GM19240 (cell line): ENCODE data around the gene GRM8.

ENCODE experiments used
- DNase-seq: peaks from one replicate; pipeline ENCODE4 v3.0.0; 2011; ENCODE audit warnings: low spot score; ENCODE audit not compliant: insufficient read length

The GRM8 gene

DNA sequence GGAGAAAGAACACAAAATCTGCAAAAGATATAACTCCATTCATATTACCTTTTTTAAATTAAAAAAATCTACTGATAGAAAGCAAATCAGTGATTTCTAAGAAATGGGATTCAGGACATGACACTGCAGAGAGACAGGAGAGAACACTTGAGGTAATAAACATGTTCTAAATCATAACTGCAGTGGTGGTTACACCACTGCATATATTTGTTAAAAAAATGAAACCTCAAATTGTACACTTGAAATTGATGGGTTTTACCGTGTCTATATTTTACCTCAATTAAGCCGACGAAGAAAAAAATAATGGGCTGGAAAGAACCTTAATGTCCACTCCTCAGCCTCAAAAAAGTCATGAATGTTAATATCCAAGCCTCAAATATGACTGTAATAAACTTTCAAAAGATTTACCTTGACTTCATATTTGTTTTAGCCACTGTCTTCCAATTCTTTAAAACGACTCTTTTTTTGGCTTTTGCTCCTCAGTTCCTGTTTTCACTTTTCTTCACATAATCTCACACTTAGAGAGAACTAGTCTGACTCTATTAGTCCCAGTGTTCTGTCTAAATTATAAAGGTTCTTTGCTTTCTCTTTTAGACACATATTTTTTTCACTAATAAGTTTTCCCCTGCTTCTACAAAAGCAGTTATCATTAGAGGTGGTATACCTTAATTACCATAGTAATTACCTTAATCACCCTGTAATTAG, 502.4 kb downstream of the GRM8 start:
- DNase-seq: no peak

DNA sequence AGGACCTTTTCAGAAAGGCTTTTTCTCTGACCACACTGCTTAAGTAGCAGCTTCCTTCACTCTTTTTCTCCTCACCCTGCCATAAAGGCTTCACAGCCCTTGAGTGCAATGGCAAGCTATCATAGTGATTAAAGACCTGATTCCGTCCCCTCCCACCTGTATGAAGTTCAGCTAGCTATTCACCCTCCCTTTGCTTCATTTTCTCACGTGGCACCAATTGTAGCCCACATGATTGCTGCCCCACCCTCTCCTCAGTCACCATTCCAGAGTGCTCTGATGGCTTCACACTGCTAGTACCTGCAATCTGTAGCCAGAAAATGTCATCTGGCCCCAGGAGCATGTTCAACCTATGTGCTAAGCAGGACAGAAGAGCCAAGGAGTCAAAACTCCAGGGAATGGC, 523.8 kb downstream of the GRM8 start:
- no peak for DNase-seq

DNA sequence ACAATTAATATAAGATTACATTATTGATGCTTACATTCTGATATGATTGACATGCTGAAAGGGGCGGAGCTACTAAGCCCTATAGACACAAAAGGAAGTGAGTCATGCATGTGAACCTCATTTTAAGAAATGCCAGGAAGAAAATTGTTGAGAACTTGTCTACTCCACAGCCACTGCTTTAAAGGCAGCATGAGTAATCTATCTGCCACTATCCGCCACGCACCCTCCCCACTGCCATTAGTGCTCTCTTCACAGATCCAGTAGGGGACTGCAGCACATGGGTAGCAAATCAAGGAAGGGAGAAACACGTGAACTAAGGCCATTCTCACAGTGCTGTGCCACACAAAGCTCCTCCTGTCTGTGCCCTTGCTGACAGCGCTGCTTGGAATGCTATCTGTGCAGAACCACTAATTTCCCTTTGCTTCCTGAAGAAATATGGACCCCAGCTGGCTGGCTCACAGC, 524.8 kb downstream of the GRM8 start:
- DNase-seq: no peak

DNA sequence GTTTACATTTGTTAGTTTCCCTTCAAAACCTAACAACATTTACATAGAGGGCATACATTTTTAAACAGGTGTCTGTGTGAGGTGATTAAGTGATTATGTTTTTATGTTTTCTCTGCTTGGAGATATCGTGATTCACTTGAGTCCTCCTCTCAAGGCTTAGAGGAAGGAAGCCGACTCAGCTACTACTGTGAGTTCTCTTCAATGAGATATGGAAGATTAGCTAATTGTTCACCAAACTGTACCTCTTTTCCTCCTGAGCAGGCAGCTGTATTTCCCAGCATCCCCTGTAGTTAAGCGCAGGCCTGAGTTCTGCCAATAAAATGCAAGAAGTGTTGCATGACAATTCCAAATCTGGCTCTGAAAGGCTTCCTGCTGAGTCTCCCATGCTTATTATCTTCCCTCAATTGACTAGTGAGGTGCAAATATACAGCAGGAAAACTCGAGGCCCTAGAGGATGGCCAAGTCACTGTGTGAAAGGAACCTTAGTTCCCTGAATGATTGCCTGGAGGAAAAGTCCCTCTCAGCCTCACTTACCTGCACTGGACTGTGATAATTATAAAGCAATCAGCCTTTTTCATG, 528.7 kb downstream of the GRM8 start:
- DNase-seq: no peak

DNA sequence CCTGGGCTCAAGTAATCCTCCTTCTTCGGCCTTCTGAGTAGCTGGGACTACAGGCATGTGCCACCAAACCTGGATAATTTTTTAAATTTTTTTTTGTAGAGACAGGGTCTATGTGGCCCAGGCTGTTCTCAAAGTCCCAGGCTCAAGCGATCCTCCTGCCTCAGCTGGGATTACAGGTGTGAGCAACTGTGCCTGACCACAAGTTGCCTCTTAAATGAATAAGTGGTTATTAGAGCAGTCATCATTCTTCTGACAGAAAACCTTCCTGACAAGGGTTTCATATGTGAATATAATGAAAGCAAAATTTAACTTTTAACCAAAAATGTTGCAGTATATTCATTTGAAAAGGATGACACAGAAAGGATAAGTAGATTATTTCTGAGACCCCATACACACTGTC, 532.5 kb downstream of the GRM8 start:
- DNase-seq: peak; percentile 11

DNA sequence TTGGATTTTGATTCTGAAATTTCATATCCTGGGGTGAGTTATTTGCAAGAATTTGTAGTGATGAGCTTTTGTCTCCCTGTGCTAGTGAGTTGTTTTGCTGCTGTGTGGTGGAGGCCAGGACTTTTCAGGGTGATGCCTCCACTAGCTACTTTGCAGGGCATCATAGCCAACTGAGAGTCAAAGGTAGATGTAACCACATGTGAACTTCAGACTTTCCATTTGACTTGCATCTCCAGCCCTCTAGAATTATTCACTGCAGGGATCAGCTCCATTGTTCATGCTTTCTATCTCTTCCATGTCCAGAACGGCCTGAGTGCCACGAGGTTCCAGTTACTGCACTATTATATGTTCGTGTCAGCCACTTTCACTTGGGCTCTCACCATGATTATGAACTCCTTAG, 534.3 kb downstream of the GRM8 start:
- DNase-seq: no peak

DNA sequence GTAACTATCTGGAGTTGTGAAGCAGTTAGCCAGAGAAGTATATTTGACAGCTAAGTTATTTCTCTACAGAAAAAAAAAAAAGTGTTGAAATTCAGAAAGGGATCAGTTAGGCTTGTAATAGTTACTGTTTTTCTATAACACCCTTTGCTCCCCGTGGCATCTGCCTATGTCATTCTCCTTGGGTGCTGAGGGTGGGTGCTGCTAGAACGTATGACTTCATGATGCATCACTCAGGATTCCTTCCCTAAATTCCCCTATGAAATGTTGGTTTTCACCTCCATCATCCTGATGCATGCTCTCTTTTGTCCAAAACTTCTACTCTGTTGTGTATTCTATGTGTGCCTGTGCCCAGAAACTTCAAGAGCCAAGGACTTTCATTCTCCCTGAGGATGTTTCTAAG, 536.4 kb downstream of the GRM8 start:
- DNase-seq: no peak

DNA sequence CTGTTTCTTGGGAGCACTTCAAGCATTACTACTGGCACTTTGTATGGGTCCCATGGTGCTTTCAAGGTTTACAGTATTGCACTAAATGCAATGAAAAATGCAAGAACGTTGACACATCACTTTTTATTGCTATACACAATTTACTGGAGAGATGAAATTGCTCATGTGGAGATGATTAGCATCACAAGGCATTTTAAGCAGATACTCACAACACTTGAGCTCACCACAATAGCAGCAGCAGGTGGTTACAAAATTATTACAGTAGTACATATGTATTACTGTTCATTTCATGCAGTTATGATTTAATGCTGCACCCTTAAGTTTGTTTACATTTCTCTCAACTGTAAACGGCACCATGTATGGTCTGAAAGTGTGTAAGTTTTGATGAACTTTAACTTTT, 537.7 kb downstream of the GRM8 start:
- DNase-seq: no peak

DNA sequence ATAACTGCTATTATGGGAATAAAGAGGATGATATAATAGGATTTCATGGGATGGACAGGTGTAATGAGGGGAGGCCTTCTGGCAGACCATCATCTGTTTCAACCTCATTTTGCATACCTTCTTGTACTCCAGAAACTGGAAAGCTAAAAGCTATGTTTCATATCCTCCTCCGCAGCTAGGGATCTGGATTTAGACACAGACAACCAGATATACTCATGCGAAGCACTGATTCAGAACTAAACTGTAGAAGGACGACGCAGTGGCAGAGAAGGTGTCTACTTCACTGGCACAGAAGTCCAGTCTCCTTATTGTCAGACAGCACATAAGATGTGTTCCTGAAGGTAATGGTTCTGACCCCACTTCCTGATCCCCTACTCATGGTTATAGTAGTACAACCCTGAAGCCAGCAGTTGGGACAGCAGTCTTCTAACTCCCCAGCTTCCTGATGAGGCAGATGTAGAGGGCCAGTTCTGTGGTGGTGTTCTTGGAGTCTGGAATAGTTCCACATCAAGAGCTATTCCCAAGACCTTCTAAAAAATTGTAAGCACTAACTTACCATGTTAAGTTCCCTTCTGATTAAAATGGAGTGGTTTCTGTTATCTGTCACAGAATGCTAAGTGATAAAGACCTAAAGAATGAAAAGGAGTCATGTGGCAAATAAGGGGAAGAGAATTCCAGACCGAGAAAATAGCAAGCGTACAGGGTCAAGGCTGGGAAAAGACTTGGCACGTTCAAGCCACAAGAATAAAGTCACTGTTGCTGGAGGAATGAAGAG, 550.3 kb downstream of the GRM8 start:
- DNase-seq: no peak

DNA sequence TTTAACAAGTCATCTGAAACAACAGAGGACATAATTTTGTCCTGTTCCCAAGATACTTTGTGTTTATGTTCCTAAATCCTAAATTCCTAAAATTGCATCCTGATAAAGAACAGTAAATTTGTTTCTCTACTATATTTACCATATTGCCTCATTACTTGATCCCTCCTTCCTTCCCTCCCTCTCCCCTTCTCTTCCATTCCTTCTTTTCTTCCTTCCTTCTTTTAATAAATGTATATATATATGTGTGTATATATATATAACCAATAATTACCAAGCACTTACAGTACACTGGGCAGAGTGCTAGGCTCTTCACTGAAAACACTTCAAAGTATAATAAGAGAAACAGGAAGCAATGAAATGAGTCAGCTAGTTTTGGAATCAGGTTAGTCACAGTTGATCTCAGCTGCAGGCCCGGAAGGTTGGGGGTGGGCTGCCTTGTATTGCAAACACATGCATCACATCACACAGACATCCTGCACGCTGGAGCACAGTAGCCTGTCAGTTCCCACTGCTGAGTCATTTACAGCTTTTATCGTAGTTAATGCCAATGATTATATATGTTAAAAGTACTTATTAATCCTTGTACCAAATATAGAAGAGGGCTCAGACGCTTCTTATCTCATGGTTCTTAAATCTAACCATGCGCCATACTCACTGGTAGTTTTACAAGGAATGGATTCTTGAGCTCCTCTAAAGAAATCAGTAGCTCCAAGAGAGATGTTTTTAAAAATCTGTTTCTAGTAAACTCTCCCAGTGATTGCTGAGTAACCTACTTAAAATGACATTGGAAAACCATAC, 551.7 kb downstream of the GRM8 start:
- peak; percentile 24 for DNase-seq

DNA sequence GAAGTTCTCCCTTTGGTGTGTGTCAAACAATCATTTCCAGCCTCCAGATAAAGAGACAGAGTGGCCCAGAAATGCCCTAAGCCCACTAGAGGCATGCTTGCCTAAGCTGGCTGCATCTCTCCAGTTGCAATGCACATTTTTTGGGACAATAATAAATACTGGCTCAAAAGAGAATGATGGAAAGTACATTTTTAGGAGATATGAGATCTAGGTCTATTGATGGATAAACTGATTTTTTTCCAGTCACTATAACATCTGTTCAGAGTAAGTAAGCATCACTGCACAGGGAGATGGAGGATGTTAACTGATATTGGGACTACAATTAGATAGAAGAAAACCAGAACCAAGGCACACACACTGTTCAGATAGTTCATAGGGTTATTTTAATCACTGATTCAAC, 553.0 kb downstream of the GRM8 start:
- DNase-seq: no peak

DNA sequence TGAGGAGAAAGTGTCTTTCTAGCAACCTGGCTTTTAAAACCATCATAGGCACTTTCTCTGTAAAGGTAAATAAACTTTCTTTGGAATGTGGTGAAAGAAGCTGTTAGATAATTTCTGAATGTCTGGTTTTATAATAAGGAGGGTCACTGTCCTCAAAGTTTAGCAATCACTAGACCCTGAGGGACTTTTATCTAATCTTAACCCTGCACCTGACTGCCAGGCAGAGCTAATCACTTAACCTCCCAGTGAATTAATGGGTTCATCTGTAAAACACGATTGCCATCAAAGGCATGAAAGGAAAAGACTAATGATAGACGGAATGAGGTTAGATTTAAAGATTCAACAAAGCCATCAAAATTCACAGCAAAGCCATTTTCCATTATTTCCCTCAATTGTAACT, 553.8 kb downstream of the GRM8 start:
- no peak for DNase-seq

DNA sequence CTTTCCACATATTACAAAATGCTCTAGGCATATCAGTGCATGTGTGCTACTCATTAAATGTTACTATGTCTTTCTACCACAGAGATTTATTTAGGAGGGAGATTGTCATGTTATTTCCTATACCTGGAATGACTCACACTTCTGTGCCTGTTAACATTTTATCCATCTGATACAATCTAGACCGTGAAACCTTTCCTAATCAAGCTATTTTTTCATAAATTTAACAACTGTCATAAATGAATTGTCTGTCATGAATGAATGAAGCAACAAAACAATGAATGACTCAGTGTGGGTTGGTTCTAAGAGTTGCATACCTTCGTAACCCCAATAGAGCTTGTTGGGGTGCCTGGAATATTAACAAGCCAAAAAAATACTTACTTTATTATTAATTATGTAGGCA, 554.3 kb downstream of the GRM8 start:
- no peak for DNase-seq

DNA sequence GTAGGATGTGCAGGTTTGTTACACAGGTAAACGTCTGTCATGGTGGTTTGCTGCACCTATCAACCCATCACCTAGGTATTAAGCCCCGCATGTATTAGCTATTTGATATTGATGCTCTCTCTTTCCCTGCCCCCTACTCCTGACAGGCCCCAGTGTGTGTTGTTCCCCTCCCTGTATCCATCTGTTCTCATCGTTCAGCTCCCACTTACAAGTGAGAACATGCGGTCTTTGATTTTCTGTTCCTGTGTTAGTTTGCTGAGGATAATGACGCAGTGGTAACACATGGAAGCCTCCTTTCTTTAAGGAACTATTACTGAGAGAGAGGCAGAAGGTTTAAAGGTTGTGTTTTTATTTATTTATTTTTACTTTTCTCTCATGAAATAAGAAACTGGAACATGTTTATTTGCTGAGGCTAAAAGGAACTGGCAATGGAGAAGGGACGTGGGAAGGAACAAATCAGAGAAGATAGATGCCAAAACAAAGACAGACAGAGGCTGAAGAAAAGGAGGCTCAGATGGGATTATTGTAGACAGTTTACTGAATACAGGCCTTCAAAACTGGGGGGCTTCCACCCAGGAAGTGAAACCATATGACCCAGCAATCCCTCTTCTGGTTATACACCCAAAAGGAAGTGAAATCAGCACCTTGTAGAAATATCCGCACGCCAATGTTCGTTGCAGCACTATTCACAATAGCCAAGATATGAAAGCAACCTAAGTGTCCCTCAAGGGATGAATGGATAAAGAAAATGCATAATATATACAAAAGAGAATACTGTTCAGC, 556.3 kb downstream of the GRM8 start:
- DNase-seq: peak; percentile 12

DNA sequence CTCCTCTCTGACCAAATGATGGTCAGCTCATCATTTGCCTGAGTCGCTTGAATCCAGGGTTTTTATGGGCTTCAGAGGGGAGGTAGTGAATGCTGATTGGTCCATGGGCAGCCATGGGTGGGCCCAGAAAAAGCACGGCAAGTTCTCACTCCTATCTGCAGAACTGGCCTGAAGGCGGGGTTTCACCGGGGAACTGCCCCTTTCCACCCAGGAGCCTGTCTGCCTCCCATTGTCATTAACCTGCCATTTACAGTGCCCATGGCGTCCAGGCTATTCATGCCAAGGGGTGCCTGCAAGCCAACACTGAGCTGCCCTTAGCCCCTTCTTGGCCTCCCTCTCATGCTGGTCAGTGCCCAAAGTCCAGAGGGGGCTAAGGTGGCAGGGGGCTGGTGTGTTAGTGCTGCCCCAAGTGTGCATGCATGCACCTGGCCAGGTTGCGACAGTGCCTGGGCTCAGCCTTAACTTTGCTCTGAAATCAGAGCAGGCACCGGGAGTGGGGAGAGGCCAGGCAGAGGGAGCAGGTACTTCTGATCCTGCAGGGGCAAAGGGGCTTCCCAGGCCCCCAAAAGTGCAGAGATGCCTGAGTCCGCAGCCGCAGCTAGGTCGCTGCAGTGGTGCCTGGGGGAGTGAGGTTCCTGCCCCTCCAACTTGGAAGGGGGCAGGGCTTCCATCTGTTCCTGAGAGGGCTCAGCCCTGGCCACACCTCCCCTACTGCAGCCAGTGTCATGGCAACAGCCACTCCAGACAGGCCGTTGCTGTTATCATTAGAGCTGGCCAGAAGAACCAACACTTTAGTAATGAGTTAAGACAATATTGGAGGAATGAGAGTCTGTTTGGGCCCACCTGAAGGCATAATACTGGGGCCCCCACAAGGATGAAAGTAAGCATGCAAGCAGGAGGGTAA, 561.6 kb downstream of the GRM8 start:
- no peak for DNase-seq

DNA sequence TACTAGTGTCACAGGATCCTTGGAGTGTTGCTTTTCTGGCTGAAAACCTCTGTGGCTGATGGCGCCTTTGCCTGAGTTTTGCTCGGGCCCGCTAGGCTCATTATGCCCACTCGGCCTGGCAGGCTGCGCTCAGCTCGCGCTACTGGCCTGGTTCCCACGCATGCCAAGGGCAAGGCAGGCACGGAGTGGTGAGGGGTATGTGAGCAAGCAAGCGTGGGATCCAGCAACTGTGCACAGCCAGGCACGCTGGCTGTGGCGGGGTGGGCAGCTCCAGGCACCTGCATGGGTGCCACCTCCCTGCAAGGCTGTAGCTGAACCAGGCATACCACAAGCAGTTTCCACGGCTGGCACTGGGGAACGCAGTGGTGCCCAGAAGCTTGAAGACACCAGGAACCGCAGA, 562.6 kb downstream of the GRM8 start:
- no peak for DNase-seq

DNA sequence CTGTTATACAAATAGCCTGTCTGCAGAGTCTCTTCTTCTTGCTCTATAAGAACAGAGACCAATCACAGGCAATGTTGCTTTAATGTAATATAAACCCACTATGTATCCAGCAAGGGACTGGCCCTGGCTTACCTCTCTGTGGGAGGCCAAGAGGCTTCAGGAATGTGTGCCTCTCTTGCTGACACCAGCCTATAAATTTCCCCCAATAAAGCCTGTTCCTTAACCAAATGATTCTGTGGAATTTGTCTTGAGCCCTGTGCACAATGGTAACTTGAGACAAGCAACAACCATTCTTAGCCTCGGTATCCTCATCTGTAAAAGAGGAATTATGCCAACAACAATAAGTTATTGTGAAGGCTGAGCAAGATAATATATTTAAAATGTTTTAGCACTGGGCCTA, 563.7 kb downstream of the GRM8 start:
- no peak for DNase-seq

DNA sequence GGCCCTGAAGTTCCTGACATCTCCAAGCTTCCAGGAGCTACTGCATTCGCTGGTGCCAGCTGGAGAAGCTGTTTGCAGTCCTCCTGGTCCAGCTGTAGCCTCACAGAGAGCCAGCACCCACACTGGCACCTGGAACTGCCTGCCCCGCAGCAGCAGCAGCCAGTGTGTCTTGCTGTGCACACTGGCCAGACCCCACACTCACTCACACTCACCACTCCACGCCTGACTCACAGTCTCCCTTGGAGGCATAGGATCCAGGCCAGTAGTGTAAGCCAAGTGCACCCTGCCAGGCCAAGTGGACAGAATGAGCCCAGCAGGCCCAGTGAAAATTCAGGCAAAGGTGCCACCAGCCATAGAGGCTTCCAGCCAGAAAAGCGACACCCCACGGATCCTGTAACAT, 566.3 kb downstream of the GRM8 start:
- no peak for DNase-seq

DNA sequence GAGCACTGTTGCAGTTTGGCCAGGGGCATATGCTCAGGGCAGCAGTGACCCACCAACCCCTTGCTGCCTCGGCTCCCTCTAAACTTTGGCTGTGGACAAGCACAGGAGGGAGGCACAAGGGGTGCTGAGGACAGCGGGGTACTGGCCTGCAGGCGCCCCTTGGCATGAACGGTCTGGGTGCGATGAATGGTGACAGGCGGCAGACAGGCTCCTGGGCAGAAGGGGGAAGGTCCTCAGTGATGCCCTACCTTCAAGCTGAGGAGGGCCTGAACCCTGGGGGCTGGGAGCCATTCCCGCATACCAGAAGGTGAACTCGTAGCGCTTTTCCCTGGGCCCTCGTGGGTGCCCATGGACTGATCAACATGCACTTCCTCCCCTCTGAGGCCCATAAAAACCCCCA, 567.1 kb downstream of the GRM8 start:
- DNase-seq: no peak

DNA sequence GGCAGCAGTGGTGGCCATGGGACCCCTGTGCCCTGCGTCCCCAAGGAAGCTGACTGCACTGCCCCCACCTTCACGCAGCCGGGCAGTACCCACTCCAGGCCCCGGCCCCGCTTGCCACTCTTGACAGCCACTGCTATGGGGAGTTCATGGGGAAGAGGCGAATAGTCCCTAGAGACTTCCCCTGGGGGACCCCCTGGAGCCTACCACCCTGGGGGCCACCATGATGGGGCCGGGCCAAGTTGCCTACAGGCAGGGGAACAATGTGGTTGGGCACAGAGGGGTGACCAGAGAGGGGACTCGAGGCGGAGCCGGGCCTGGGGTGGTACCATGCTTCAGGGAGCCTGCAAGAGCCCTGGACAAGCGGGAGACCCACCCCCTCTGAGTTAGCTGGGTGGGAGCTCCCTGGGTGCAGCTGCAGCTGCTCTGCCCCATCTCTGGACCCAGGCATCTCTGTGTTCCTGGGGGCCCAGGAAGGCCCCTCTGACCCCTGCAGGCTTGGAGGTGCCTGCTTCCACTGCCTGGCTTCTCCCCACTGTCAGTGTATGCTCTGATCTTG, 567.6 kb downstream of the GRM8 start:
- no peak for DNase-seq
